ENCODE results near the gene LUZP1. TPM values are rescaled to one million over a fixed set of nuclear protein-coding genes. Genes with fewer than 3 reads are reported as not detected.

Gene LUZP1
- total RNA-seq, 1 donor from 2014 or later = 18.0 TPM

DNA sequence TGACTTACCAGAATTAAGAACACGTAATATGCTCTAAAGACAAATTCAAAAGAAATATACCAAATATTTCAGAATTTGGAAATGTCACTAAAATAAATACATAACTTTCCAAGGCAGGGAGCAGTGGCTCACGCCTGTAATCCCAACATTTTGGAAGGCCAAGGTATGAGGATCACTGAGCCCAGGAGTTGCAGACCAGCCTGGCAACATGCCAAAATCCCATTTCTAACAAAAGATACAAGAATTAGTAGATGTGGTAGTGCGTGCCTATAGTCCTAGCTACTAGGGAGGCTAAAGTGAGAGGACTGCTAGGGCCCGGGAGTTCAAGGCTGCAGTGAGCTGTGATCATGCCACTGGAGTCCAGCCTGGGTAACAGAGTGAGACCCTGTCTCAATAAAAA is 11.7 kb downstream of the LUZP1 start:
- Histone ChIP-seq H3K36me3 (no peaks in the 10 kb centered on the region), H3K27ac (no peak overlapping the region), H3K4me3 (no peak overlapping the region), H3K27me3 (no peaks in the 10 kb centered on the region), H3K9me3 (no peaks in the 10 kb centered on the region), H3K4me1 (peaks cover 0 to 2% of the 10 kb centered on the region in 2 donors)
- TF ChIP-seq, protein P1, sequence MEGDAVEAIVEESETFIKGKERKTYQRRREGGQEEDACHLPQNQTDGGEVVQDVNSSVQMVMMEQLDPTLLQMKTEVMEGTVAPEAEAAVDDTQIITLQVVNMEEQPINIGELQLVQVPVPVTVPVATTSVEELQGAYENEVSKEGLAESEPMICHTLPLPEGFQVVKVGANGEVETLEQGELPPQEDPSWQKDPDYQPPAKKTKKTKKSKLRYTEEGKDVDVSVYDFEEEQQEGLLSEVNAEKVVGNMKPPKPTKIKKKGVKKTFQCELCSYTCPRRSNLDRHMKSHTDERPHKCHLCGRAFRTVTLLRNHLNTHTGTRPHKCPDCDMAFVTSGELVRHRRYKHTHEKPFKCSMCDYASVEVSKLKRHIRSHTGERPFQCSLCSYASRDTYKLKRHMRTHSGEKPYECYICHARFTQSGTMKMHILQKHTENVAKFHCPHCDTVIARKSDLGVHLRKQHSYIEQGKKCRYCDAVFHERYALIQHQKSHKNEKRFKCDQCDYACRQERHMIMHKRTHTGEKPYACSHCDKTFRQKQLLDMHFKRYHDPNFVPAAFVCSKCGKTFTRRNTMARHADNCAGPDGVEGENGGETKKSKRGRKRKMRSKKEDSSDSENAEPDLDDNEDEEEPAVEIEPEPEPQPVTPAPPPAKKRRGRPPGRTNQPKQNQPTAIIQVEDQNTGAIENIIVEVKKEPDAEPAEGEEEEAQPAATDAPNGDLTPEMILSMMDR (IDR thresholded peaks at IDR 0.05) = no peak
- intact Hi-C loops (cut with DNase I) = no loop called here
- DNase-seq (ENCODE audit: low spot score in 2 of 2) = no peak

DNA sequence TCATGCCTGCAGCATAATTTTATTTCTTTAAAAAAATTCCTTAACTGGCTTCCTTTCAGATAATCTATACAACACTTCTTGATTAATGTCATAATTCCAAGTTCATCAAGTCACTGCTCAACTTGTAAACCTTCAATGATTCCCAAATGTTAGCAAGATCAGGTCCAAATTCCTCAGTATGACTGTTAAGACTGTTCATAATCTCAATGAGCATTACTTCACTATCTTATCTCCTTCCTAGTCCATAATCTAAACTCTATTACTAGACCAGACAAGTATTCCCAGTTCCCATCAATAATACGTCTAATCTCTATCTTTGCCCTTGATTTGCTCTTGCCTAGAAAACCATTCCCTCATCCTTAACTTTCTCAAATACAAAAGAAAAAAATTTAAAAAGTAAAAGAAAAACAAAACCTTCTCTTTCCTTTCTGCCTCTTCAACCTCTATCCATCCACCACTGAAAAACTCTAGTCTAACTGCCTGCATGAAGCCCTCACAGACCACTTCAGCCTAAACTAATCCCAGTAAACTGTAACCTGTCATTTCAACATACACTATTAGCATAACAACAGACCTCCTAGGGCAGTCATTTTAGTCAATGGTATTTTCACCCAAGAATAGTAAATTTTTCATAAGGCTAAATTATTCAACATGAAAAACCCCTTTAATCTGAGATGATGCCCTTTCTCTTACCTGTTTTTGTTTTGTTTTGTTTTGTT is 15.5 kb downstream of the LUZP1 start:
- Histone ChIP-seq H3K27ac (no peak overlapping the region), H3K9me3 (no peaks in the 10 kb centered on the region), H3K4me1 (peaks cover 0 to 2% of the 10 kb centered on the region in 2 donors), H3K4me3 (no peak overlapping the region), H3K36me3 (no peaks in the 10 kb centered on the region), H3K27me3 (no peaks in the 10 kb centered on the region)
- no peak for DNase-seq (ENCODE audit: low spot score in 2 of 2)
- intact Hi-C loops (cut with DNase I) = no loop called here
- TF ChIP-seq, protein P1 (IDR thresholded peaks at IDR 0.05) = no peak

DNA sequence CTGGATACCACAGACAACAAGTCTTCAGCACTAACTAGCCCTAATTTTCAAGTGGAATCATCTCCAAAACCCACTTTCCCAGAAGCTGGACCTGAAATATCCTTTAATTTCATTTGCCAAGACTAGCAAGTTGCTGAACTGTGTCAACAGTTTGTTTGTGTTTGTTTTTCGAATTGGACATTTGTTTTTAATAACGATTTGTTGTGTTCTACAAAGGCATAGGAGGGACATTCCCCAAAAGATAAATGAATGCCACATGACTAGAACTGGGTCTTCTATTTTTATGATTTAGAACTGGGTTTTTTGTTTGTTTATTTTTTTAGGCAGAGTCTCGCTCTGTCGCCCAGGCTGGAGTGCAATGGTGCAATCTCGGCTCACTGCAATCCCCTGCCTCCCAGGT is 17.9 kb downstream of the LUZP1 start:
- DNase-seq (ENCODE audit: low spot score in 2 of 2) = no peak
- TF ChIP-seq, protein P1 (IDR thresholded peaks at IDR 0.05) = no peak
- no peak overlapping the region for H3K27ac ChIP-seq
- no peaks in the 10 kb centered on the region for H3K36me3 ChIP-seq
- intact Hi-C loops (cut with DNase I) = no loop called here
- H3K4me3 ChIP-seq = no peak overlapping the region
- H3K4me1 ChIP-seq = no peaks in the 10 kb centered on the region
- H3K27me3 ChIP-seq = no peaks in the 10 kb centered on the region
- H3K9me3 ChIP-seq = no peaks in the 10 kb centered on the region

DNA sequence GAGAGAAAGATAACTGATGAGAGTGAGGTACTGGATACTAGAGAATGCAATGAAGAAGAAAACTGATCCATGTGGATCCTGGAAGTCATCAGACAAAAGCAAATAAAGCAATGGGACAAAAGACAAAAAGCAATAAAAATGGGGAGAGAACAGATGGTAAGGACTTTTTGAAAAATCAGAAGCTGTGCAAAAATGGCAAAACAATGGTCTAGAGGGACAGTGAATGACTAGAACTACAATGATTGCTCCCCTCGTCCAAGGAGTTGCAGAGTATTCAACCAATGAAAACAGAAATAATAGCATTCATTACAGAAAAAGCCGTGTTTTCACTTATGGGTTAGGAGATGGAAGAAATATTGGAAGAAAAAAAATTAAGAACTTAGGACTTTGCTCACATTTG is 18.5 kb downstream of the LUZP1 start:
- intact Hi-C loops (cut with DNase I) = no loop called here
- Histone ChIP-seq H3K27ac (no peak overlapping the region), H3K9me3 (no peaks in the 10 kb centered on the region), H3K36me3 (no peaks in the 10 kb centered on the region), H3K27me3 (no peaks in the 10 kb centered on the region), H3K4me3 (no peak overlapping the region), H3K4me1 (no peaks in the 10 kb centered on the region)
- TF ChIP-seq, protein P1 (IDR thresholded peaks at IDR 0.05) = no peak
- DNase-seq (ENCODE audit: low spot score in 2 of 2) = no peak

DNA sequence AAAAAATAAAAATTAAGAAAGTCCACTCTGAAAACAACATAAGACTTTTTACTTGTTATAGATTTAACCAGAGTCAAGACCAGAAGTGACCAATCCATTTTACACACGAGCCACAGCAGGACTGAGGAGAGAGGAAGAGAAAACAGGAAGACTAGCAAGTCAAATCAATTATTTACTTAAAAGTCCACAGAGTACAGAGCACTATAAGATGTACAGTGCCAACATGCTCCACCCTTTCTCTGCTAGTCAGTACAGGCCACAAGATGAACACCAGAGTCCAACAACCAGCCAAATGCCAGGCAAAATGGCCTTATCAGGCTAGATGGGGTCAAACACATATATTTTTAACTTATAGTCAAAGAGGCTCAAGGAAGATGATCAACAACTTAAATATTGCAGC is 19.5 kb downstream of the LUZP1 start:
- no peaks in the 10 kb centered on the region for H3K4me1 ChIP-seq

More for the DNA sequence above, 19.5 kb downstream of the LUZP1 start:
- Histone ChIP-seq H3K9me3 (no peaks in the 10 kb centered on the region), H3K27me3 (no peaks in the 10 kb centered on the region), H3K4me3 (no peak overlapping the region), H3K36me3 (no peaks in the 10 kb centered on the region), H3K27ac (no peak overlapping the region)
- no peak for DNase-seq (ENCODE audit: low spot score in 2 of 2)
- intact Hi-C loops (cut with DNase I) = no loop called here
- TF ChIP-seq, protein P1 (IDR thresholded peaks at IDR 0.05) = no peak

Measured in ascending aorta (tissue), 2 donors.